ENCODE measurements around the gene OSBPL3.

GRCh38 chr7:24755541-24756407, 224.2 kb downstream of the OSBPL3 start:
- no peak for TF ChIP-seq EZH2 (IDR thresholded peaks at IDR 0.05)
- TF ChIP-seq, protein P1, sequence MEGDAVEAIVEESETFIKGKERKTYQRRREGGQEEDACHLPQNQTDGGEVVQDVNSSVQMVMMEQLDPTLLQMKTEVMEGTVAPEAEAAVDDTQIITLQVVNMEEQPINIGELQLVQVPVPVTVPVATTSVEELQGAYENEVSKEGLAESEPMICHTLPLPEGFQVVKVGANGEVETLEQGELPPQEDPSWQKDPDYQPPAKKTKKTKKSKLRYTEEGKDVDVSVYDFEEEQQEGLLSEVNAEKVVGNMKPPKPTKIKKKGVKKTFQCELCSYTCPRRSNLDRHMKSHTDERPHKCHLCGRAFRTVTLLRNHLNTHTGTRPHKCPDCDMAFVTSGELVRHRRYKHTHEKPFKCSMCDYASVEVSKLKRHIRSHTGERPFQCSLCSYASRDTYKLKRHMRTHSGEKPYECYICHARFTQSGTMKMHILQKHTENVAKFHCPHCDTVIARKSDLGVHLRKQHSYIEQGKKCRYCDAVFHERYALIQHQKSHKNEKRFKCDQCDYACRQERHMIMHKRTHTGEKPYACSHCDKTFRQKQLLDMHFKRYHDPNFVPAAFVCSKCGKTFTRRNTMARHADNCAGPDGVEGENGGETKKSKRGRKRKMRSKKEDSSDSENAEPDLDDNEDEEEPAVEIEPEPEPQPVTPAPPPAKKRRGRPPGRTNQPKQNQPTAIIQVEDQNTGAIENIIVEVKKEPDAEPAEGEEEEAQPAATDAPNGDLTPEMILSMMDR (IDR thresholded peaks at IDR 0.05) = no peak

Measured in neural progenitor cell (in vitro differentiated cells).